ENCODE data around the gene EDNRA.
"Not testable (repeated sequence)": the region's sequence is repeated elsewhere in the genome, so short reads cannot be mapped to it uniquely, and the experiment has no call there.

EDNRA gene

DNA sequence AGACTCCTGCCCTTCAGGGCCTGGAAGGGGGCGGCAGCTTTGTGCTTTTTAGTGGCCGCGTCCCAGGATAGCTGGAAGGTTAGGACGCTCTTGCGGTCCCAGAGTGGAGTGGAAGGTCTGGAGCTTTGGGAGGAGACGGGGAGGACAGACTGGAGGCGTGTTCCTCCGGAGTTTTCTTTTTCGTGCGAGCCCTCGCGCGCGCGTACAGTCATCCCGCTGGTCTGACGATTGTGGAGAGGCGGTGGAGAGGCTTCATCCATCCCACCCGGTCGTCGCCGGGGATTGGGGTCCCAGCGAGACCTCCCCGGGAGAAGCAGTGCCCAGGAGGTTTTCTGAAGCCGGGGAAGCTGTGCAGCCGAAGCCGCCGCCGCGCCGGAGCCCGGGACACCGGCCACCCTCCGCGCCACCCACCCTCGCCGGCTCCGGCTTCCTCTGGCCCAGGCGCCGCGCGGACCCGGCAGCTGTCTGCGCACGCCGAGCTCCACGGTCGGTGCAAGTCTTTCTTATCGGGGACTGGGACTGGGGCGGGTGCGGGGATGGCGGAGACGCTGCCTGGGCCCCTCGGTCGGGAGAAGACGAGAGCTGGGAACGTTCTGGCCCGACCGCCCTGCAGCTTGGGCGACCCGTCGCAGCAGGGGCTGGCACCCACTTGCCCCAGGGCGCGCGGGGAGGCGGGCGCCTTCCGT is at the start of gene EDNRA:
Gene EDNRA (plus strand): TSS at position 207 of the 686 bp plus-strand sequence. CDS start 4,585 bp downstream, outside the sequence.
- DNase-seq = no peak

DNA sequence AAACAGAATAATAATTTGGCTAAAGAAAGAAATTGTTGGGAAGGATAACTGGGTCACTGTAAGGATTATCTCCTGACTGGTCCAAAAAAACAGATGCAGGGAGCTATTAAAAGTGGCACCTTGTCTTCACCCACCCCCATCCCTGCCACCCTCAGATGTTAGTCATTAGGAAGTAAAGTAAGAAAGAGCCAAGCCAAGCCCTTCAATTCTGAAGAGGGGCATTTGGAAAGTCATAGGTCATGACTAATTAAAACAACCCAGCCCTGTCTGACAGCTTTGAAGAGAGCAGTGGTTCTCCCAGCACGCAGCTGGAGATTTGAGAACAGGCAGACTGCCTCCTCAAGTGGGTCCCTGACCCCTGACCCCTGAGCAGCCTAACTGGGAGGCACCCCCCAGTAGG is 46.5 kb upstream of the EDNRA start:
- not testable (repeated sequence) for DNase-seq

DNA sequence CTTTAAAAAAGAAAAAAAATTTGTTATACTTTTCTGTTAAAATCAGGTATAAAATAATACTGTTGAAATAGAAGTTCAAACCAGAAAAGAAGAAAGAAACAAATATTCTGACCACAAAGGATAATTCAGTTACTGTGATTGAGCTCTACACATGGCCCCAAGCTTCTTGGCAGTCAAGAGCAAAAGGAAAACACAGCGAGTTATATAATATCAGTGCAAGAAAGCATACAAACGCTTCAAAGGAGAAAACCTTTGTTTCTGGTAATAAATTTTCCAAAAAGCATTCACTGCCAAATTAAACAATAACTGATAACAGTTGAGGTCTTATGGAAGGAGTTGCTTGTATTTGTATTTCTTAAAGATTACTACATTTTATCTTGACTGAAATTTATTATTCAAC is 40.5 kb upstream of the EDNRA start:
- no peak for DNase-seq

DNA sequence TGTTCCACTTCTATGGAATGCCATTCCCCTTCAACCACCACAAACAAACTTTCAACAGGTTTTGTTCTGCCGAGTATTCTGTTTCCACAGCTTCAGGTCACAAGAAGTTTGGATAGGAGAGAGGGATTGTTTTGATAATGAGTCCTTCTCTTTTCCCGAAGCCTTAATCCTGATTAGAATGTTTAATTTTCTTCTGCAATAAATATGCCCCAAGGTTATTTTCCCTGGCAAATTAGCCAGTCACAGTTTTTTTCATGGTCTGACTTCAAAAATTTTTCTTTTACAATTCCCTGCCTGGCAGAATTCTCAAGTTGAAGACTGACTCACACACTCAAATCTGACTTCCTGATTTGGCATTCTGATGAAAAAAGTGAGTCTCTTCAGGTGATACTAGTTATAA is 33.1 kb upstream of the EDNRA start:
- no peak for DNase-seq

DNA sequence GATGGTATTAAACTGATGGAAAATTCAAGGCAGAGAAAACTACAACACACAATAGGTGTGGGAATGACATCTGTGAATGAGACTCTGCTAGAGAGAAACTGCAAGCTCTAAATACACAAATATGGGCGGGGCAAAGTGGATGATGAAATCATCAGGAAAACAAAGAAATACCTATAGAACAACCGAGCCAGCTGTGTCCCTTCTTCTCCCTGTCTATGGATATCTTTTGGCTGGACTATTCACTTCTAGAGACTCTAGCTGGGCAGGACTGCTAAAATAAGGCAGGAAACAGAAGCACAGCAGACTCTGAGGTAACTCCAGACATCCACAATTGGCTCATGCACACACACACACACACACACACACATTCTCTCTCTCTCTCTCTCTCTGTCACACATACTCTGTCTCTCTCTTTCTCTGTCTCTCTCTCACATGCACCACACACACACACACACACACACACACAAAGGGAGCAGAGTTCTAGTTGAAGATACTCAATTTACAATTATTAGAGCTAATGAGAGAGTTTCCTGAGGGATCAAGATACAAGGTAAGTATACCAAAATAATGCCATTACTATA is 27.2 kb upstream of the EDNRA start:
- no peak for DNase-seq

DNA sequence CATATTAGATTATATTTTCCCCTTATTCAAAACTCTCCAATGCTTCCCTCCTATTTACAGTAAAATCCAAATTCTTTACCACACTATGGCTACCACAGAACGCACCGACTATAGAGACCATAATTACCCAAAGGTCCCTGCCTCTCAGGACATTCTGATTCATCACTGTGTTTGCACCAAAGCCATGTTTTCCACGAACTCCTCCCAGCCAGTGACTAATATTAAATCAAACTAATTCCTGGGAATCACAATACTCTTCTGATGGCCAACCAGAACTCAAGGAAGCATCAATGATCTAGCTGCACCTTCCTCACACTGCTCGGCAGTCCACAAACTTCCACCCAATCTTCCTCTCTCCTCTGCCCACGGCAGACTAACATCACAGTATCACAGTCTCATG is 24.2 kb upstream of the EDNRA start:
- no peak for DNase-seq

DNA sequence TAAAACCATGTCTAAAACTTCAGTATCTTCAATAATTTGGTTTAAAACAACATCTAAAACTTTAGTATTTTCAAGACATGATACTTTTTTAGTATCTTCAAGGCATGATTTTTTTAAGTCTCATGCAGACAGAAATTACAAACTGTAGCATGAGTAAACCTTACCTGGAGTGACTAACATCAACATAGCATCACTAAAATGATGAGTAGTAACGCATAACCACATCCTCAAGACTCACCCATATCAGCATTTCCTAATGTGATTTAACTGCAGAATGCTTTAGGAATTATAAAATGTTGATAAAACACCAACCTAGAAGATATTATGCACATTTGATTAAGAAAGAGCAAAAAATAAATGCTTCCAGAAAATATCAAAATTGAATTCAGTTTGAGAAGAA is 19.7 kb upstream of the EDNRA start:
- no peak for DNase-seq

DNA sequence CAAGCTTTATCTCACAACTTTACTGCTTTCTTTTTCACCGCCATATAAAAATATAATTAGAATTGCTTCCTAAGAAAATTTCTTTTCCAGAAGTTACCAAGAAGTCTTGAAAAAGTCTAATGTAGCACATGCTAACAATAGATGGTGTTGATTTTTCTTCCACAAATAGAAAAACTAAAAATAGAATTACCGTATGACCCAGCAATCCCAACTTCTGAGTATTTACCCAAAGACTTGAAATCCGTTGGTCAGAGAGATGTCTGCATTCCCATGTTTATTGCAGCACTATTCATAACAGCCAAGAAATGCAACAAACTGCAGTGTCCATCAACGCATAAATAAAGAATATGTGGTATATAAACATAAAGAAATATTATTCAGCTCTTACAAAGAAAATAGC is 17.8 kb upstream of the EDNRA start:
- DNase-seq = no peak

DNA sequence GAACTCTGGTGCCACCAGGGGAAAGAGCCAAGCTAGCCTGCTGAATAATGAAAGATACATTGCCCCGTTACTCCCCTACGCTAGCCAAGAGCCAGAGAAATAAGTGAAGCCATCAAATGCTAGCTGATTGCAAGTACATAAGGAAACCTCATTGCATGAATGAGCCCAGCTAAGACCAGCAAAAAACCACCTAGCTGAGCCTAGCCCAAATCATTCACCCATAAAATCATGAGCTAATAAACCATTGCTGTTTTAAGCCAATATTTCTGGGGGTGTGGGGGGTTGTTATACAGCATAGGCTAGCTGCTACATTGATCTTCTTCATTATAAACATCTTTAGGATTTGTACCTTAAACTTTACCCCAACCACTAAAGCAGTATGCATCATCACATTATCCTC is 15.4 kb upstream of the EDNRA start:
- DNase-seq = no peak

DNA sequence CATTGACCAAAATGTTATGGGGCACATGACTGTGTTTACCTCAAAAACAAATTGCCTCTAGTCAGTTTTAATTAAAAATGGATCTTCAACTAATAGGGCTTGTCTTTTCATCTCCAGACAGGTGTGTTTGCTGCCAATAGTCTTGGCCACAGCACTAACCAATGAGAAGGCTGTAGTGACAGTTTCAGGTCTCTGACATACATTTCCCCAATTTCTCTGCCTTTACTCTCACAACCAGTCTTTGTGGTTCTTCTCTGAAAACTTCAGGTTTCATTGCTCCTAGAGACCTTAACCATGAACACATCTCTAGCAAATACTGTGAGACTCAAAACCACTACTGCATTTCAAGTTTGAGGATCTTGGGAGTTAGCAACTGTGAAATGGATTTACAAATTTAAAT is 3.5 kb upstream of the EDNRA start:
- no peak for DNase-seq

DNA sequence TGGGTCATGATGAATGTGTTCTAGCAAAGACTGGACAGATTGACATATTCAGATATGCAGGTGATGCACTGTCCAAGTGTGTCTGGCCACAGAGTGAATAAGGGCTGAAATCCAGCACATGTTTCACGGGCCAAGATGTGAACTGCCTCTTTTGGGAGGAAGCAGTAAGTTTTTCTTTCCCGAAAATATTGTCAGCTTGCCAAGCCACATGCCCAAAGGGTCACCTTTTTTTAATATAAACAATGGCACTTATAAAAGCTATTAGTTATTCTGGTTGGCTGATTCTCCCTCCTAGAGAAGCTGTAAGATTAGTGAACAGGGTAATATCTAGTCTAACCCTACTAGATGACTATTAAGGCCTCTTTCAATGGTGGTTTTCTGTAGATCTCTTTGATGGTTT is 1.5 kb upstream of the EDNRA start:
- no peak for DNase-seq

DNA sequence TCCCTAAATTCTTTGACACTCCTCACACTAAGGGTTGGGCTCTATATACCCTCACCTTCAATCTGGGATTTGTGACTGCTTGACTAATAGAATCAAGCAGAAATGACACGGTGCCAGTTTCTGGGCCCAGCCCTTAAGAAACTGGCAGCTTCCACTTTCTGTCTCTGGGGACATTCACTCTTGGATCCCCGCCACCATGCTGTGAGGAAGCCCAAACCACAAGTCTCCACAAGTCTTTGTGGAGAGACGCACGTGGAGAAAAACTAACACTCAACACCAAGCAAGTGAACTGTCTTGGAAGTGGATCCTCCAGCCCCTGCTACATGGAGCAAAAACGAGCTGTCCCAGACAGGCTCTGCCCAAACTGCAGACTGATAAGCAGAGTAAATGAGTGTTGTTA is 1.1 kb upstream of the EDNRA start:
- DNase-seq = no peak

DNA sequence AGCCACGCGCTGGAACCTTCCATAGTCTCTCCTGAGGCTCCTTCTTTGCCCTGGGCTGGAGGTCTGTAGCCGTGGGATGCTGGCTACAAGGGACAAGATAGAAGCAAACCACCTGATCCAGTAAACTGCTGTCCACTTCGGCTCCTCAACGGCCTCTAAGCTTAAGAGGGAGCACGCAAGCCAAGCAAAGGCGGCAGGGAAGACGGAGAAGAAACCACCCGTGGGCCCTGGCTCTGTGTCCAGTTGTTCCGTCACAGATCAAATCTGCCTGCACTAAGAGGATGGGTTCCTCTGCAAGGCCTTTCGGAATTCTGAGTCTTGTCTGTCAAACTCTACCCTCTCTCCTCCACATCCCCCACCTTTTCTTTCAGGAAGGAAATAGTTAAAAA is 401 bp upstream of the EDNRA start:
- no peak for DNase-seq

DNA sequence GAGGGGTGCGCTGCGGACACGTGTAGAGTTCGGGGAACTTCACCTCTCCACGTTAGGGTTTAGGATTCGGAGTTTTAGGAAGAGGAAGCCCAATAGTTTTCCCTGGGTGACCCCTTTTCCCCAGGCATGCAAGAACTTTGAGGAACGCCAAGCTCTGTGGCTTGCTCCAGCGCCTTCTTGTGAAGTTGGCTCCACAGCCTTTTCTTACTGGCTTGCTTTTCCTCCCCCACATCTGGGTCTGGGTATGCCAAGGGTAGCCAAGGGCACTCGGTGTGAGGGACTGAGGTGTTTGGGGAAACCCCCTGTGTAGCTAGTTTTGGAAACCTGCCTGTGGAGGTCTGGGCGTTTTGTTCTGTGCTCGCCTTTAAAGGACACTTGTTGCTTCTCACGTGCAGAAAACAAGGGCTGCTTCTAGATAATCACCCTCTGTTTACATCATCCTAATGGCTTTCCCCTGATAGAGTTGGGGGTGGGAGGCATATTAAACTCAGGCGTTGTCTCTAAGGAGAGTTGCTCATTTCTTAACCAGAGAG is 746 bp downstream of the EDNRA start:
- DNase-seq = no peak

DNA sequence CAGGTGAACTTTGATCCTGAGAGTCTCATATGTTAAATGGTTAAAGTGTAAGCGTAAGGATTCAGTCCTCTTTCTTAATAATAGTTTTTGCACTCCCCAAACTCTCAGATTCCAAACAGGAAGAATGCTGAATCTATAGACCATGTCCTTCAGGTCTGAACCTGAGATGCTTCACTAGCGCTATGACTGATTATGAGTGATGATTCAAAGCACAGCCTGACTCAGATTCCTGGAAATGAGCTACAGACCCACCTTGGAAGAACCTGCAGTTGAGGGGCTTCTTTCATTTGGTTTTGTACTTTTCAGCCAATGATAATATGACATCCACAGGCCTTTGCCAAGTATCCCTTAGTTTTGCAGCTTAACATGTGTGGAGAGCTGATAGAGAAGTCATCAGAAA is 1.4 kb downstream of the EDNRA start:
- no peak for DNase-seq

DNA sequence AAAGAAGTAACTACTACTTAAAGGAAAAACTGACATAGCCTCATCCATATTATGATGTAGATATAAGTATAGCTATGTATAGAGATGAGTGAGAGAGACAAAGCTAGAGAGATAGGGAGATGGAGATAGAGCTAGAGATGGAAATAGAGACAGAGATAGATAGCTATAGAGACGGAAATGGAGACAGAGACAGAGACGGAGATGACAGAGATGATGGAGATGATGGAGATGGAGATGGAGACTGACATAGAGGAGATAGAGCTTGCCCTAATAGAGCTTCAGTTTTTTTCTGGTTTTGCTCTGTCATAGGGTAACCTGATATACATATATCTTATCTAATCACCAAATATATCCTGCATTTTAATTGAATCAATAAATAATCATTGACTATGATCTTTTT is 4.3 kb downstream of the EDNRA start:
- no peak for DNase-seq

DNA sequence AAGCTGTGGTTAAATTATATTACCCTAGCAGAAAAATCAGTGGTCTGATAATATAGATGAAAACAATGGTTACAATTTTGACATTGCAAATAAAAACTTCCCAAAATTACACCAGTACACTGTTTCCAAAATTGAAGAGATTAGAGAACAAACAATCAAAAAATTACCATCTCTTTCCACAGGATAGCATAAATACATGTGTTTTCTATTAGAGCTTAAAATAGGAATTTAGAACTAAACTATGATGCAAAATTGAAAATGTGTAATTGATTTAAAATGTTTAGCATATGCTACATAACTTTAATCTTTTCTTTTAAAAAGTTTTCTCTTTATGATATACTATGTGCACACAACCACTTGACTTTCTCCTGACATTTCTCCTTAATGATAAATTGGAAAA is 6.7 kb downstream of the EDNRA start:
- DNase-seq = no peak

DNA sequence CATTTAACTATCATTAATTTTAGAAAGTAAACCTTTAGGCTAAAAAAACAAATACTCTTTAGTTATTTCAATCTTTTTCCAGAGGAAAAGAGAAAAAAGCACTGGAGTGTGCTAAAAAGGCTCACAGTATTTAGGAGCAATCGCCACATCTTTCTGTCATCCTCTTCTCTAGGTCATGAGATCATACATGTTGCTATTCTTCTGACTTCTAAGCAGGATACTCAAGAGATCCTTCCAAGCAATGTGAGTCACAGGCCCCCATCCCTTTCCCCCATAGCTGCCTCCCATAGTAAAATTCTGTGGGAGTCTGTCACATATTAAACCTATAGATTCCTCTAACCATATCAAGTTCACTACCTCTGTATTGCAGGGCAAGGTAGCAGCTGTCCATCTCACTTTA is 7.7 kb downstream of the EDNRA start:
- no peak for DNase-seq

DNA sequence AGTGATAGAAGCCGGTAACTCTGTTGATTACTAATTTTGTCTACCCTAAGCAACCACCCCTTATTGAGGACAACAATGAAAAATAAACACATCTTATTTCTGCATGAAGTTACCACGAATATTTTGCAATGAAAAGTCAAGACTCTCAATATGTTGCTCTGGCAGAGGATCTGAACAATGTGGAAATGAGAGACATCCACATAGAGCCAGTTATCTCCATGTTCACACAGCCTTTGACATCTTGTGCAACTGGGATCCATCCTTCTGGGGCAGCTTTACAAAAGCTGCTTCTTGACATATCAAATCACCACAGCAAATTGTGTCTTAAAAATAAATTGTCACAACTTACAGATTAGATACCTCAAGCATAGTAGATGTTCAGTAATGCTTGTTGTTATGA is 10.2 kb downstream of the EDNRA start:
- DNase-seq = no peak

DNA sequence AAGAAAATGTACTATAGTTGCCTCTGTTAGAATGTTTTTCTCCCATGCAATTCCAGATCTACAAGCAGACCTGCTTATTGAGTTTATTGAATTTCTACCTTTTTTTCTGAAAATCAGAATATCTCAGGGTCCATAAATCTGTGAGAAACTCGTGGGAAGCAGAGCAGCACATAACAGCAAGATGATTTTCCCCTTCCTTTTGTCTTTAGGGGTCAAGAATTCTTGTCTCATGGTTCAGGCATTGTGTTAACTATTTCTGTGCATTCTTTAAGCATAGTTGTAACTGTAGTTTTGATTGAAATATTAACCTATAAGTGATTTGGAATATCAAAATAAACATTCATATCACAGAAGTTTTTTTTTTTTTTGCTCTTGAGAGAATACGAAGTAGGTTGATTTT is 11.4 kb downstream of the EDNRA start:
- DNase-seq = no peak

DNA sequence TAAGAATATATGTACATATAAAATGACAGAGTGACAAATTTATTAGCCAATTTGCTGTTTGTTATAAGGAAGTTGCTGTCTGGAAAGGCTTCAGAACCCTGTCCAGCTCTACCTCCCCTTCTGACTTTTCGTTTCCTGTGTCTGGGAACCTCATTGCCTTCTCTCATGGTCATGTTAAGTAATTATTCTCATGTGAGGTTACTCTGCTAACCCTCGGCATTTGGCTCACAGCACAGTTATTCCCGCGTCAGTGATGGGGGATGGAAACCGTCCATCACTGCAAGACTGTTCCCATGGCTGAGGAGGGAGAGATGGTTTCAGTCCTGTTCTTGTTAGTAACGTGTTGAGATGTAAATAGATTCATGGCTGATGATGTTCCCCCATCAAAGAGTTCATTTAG is 11.9 kb downstream of the EDNRA start:
- no peak for DNase-seq

DNA sequence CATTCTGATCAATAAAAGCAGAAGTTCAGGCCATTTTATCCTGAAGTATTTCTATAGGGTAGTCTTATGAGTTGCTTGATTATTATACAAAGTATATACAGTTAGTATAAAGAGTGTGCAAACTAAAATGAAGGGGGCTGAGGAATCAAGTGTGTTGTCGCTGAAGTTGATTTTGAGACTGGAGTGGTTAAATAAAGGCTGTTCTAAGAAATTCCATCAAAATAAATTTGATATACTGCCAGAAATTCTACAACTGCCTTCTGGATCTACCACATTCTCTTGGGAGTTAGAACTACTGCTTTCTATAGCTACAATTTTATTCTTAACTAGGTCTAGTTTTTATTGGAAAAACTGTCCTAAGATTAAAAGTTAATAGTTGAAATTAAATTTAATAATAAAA is 12.4 kb downstream of the EDNRA start:
- DNase-seq = no peak

DNA sequence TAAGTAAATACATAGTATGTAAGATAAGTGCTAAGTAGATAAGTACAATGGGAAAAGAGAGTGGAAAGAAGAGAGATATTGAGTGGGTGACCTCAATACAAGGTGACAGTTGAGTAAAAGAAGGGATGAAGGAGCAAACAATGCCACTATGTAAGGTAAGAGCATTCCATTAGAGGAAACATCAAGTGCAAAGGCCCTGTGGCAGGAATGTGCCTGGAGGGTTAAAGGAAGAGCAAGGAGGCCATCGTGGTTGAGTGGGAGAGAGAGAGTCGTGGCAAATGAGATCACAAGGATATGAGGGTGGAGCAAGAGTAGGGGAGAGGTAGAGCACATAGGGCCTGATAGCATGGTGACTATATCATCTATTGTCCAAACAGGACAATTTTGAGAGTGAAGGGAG is 13.4 kb downstream of the EDNRA start:
- DNase-seq = no peak

DNA sequence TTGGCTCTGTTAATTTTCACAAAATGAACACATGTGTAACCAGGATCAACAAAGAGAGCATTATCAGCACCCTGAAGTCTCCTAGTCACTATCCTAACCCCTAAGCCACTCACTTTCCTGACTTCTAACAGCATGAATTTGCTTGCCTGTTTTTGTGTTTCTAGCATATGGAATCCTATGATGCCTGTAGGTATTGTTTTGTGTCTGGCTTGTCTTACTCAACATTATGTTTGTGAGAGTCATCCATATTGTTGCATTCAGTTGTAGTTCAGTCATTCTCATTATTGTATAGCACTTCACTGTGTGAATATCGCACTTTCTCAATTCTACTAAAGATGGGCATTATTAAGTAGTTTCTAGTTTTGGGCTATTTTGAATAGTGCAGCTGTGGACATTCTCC is 15.6 kb downstream of the EDNRA start:
- DNase-seq = no peak

DNA sequence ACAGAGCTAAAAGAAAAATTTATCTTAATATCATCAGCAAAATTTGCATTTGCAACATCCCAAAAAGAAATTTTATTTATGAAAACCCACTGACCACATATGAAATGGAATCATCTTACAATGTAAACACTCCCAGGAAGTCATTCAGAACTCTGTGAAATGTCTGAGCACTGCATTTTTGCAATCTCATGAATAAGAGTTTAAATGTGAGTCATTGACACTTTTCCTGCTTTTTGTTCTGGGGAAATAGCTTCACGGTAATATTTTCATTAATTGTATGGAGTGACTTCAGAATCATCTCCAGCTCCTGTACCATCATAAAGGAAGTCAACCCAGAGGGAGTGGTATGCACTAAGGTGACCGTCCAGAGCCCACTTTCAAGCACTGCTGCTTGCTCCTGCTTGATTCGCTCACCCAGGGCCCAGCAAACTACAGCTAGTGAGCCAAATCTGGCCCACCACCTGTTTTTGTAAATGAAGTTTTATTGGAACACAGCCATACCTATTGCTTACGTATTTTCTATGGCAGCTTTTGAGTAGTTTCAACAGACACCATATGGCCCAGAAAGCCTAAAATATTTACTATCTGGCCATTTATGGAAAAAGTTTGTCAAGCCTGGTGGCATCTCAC is 17.2 kb downstream of the EDNRA start:
- DNase-seq = no peak
